IMR-90 (cell line): Measurements from ENCODE around the gene CASP9. TPM values are rescaled to one million over a fixed set of nuclear protein-coding genes. Genes with fewer than 3 reads are reported as not detected.

Source experiments
- ATAC-seq: fragments of 200-7000 bp; cut with Tn5 transposase; 2 replicates; pipeline ENCODE4 v1.9.1; 2020; ENCODE audit warnings: low read depth, mild to moderate bottlenecking, moderate library complexity
- BruUV-seq: library from RNA; stranded (reverse); fragments of 400-500 nt; replicated peaks from 2 replicates; lab custom pipeline; 2021; lab: Mats Ljungman, UMichigan
- CTCF ChIA-PET: fragments of 300-600 bp; formaldehyde crosslinking; extraction: SDS; loops from one replicate; lab custom pipeline; 2021; ENCODE audit warnings: antibody characterized with exemption; lab: Yijun Ruan, JAX
- POLR2A ChIA-PET: fragments of 300-600 bp; sonication (Branson Sonifier 250); formaldehyde crosslinking; loops from one replicate; lab custom pipeline; 2022; ENCODE audit warnings: antibody characterized with exemption; ENCODE audit not compliant: unreplicated experiment; lab: Charles Lee
- DNase-seq: peaks from one replicate; pipeline ENCODE4 v3.0.0; 2013
- H2AFZ ChIP-seq: replicated peaks from 2 replicates; pipeline ENCODE3; 2013; ENCODE audit warnings: low read length, mild to moderate bottlenecking; ENCODE audit not compliant: poor library complexity
- H2AK5ac ChIP-seq: 2 replicates; pipeline ENCODE4 v1.6.1; 2013; ENCODE audit warnings: low read depth, low read length, inconsistent platforms
- H2AK9ac ChIP-seq: replicated peaks from 2 replicates; pipeline ENCODE3; 2013; ENCODE audit warnings: mild to moderate bottlenecking, low read depth, low read length, moderate library complexity; ENCODE audit not compliant: poor library complexity
- H2BK120ac ChIP-seq: 2 replicates; pipeline ENCODE4 v1.6.1; 2013; ENCODE audit warnings: low read depth, low read length, inconsistent platforms
- H2BK15ac ChIP-seq: 3 replicates; pipeline ENCODE4 v1.6.1; 2013; ENCODE audit warnings: low read depth, low read length, inconsistent platforms
- H2BK20ac ChIP-seq: 2 replicates; pipeline ENCODE4 v1.6.1; 2013; ENCODE audit warnings: low read depth, mild to moderate bottlenecking, inconsistent platforms, low read length, moderate library complexity
- H2BK5ac ChIP-seq: 2 replicates; pipeline ENCODE4 v1.6.1; 2013; ENCODE audit warnings: mild to moderate bottlenecking, low read depth, low read length, inconsistent platforms; ENCODE audit not compliant: poor library complexity, severe bottlenecking
- H3K14ac ChIP-seq: replicated peaks from 2 replicates; pipeline ENCODE4 v1.6.1; 2013; ENCODE audit warnings: low read depth, low read length, inconsistent platforms
- H3K18ac ChIP-seq: 2 replicates; pipeline ENCODE4 v1.6.1; 2013; ENCODE audit warnings: low read depth, low read length, control low read depth
- H3K23ac ChIP-seq: 2 replicates; pipeline ENCODE4 v1.6.1; 2013; ENCODE audit warnings: low read depth, low read length, inconsistent platforms
- H3K27ac ChIP-seq: 2 replicates; pipeline ENCODE4 v1.5.1; 2013; ENCODE audit warnings: mild to moderate bottlenecking, control low read depth, low read length; ENCODE audit not compliant: insufficient read depth
- H3K27me3 ChIP-seq: 2 replicates; pipeline ENCODE4 v1.6.1; 2013; ENCODE audit warnings: low read length; ENCODE audit not compliant: control insufficient read depth, insufficient read depth
- H3K36me3 ChIP-seq: 2 replicates; pipeline ENCODE4 v1.6.1; 2013; ENCODE audit warnings: low read length, mixed read lengths; ENCODE audit not compliant: control insufficient read depth, insufficient read depth
- H3K4ac ChIP-seq: 2 replicates; pipeline ENCODE4 v1.6.1; 2013; ENCODE audit warnings: low read depth, low read length, inconsistent platforms
- H3K4me1 ChIP-seq: 2 replicates; pipeline ENCODE4 v1.6.1; 2013; ENCODE audit warnings: low read length, mixed read lengths; ENCODE audit not compliant: control insufficient read depth, insufficient read depth
- H3K4me2 ChIP-seq: 2 replicates; pipeline ENCODE4 v1.6.1; 2013; ENCODE audit warnings: low read depth, mild to moderate bottlenecking, control low read depth, low read length, moderate library complexity
- H3K4me3 ChIP-seq: 2 replicates; pipeline ENCODE4 v1.5.1; 2013; ENCODE audit warnings: low read depth, mild to moderate bottlenecking, control low read depth, low read length, moderate library complexity; ENCODE audit not compliant: insufficient read depth
- H3K56ac ChIP-seq: 2 replicates; pipeline ENCODE4 v1.6.1; 2013; ENCODE audit warnings: low read length, inconsistent platforms; ENCODE audit not compliant: insufficient read depth; ENCODE audit errors: extremely low read depth
- H3K79me1 ChIP-seq, 2 experiments: 2 replicates each; pipeline ENCODE4 v1.6.1; 2013; ENCODE audit warnings: low read length in 2 of 2, inconsistent platforms in 1 of 2, low read depth in 1 of 2
- H3K9ac ChIP-seq: 2 replicates; pipeline ENCODE4 v1.6.1; 2013; ENCODE audit warnings: low read depth, low read length, control low read depth
- H3K9me1 ChIP-seq: 2 replicates; pipeline ENCODE4 v1.6.1; 2013; ENCODE audit warnings: low read length, inconsistent platforms; ENCODE audit not compliant: insufficient read depth
- H3K9me3 ChIP-seq: 2 replicates; pipeline ENCODE4 v1.6.1; 2013; ENCODE audit warnings: low read length; ENCODE audit not compliant: control insufficient read depth, insufficient read depth
- H4K20me1 ChIP-seq: 2 replicates; pipeline ENCODE4 v1.6.1; 2013; ENCODE audit warnings: low read length, inconsistent platforms; ENCODE audit not compliant: insufficient read depth
- H4K5ac ChIP-seq: 2 replicates; pipeline ENCODE4 v1.6.1; 2013; ENCODE audit warnings: mild to moderate bottlenecking, low read depth, low read length, control low read depth
- H4K8ac ChIP-seq, 2 experiments: 2 replicates each; pipeline ENCODE4 v1.6.1; 2013; ENCODE audit warnings: low read depth in 2 of 2, low read length in 2 of 2, control low read depth in 1 of 2, inconsistent platforms in 1 of 2
- H4K91ac ChIP-seq: 2 replicates; pipeline ENCODE4 v1.6.1; 2013; ENCODE audit warnings: low read depth, low read length, inconsistent platforms; ENCODE audit not compliant: insufficient read depth
- BHLHE40 ChIP-seq: fragments of 150-350 bp; IDR thresholded peaks from 2 replicates; pipeline ENCODE4 v1.6.1; 2016; ENCODE audit warnings: mild to moderate bottlenecking, low read depth, low read length
- CEBPB ChIP-seq: IDR thresholded peaks from 2 replicates; pipeline ENCODE4 v1.6.1; 2012; ENCODE audit warnings: low read depth, low read length, improper control_type of control experiment
- CHD1 ChIP-seq: IDR thresholded peaks from 2 replicates; pipeline ENCODE4 v1.6.1; 2012; ENCODE audit warnings: low read depth, low read length, improper control_type of control experiment
- CTCF ChIP-seq: conservative IDR thresholded peaks from 2 replicates; pipeline ENCODE4 v1.5.1; 2012; ENCODE audit warnings: mild to moderate bottlenecking, low read depth, low read length, improper control_type of control experiment
- MAZ ChIP-seq: IDR thresholded peaks from 2 replicates; pipeline ENCODE4 v1.6.1; 2012; ENCODE audit warnings: low read depth, mild to moderate bottlenecking, low read length, improper control_type of control experiment, moderate library complexity, borderline replicate concordance
- MXI1 ChIP-seq: IDR thresholded peaks from 2 replicates; pipeline ENCODE4 v1.6.1; 2012; ENCODE audit warnings: low read depth, mild to moderate bottlenecking, low read length, moderate library complexity, borderline replicate concordance
- NFE2L2 ChIP-seq: fragments of 150-350 bp; IDR thresholded peaks from 2 replicates; pipeline ENCODE4 v1.6.1; 2016; ENCODE audit warnings: low read depth, mild to moderate bottlenecking, low read length
- POLR2A ChIP-seq: IDR thresholded peaks from 2 replicates; pipeline ENCODE4 v1.6.1; 2012; ENCODE audit warnings: mild to moderate bottlenecking, low read depth, low read length
- RFX5 ChIP-seq: IDR thresholded peaks from 2 replicates; pipeline ENCODE4 v1.8.0; 2012; ENCODE audit warnings: low read depth, mild to moderate bottlenecking, low read length, moderate library complexity
- SMC3 ChIP-seq: fragments of 150-350 bp; IDR thresholded peaks from 2 replicates; pipeline ENCODE4 v1.6.1; 2016; ENCODE audit warnings: low read depth, mild to moderate bottlenecking, antibody characterized with exemption, low read length, moderate library complexity
- WGBS, 2 experiments: methylation state at CpG; one replicate each; pipeline versions ENCODE4 v1.1.5 to v1.1.7; 2013; ENCODE audit warnings: missing lambda C conversion rate in 2 of 2; ENCODE audit not compliant: insufficient read length in 1 of 2; ENCODE audit errors: extremely low coverage in 2 of 2; 5-methylcytosine and 5-hydroxymethylcytosine counted together
- dilution Hi-C: fragments of 300-500 bp; cut with HindIII; formaldehyde crosslinking; loops from one replicate; pipeline ENCODE4 v1.14.3; 2018; ENCODE audit warnings: low sequenced_read_pairs; ENCODE audit not compliant: unreplicated experiment
- in situ Hi-C: fragments of 300-500 bp; cut with MboI; formaldehyde crosslinking; loops from 3 replicates; pipeline ENCODE4 v1.14.3; 2019; ENCODE audit warnings: low sequenced_read_pairs, inconsistent platforms, mixed read lengths
- intact Hi-C: fragments of 100-400 bp; cut with micrococcal nuclease; formaldehyde crosslinking; loops from 2 replicates; pipeline ENCODE4 v1.10.0; 2022
- polyA plus RNA-seq, 3 experiments: library from polyadenylated mRNA; depleted of rRNA; stranded (reverse); fragments of >200 nt; gene quantifications; 2 replicates each; pipeline ENCODE4 v1.2.3, GENCODE V29; 2012; ENCODE audit warnings: low replicate concordance in 1 of 3
- total RNA-seq: library from RNA; depleted of rRNA; stranded (reverse); fragments of >200 nt; gene quantifications from 2 replicates; pipeline ENCODE4 v1.2.3, GENCODE V29; 2012
- TF ChIP-seq, protein P1 (sequence below): fragments of 150-350 bp; IDR thresholded peaks from 2 replicates; pipeline ENCODE4 v1.6.1; 2016; ENCODE audit warnings: low read depth, mild to moderate bottlenecking, low read length, moderate library complexity, borderline replicate concordance

Gene CASP9
- total and polyA plus RNA-seq, 2 of the 4 experiments (the other 2 are of a cell fraction): 7.0 to 8.3 TPM

- TF ChIP-seq RFX5 (no peak), MAZ (no peak)
Measured at GRCh38 chr1:15500184-15501178, 23.5 kb downstream of the CASP9 start (continued).

DNA sequence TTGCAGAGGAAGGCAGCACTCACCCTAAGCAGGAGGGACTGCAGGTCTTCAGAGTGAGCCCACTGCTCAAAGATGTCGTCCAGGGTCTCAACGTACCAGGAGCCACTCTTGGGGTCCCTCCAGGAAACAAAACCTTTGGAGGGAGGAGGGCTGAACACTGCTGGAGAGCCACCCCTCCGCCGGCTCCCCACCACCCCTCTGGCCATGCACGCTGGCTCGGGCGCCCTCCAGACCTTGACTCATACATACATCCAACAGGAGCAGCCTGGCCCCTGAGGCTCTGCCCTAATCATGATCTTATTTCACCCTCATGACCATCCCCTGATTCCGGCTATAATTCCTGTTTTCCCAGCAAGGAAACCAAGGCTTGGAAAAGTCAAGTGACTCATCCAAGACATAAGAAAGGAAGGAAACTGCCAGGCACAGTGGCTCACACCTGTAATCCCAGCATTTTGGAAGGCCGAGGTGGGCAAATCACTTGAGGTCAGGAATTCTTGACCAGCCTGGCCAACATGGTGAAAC is 30.1 kb downstream of the CASP9 start:
- Histone ChIP-seq H3K4me2 (no peak overlapping the region), H3K14ac (no peak overlapping the region), H4K5ac (no peak overlapping the region), H3K4me3 (no peak overlapping the region), H3K18ac (no peak overlapping the region), H2BK15ac (no peak overlapping the region), H3K56ac (no peak overlapping the region), H3K27ac (no peak overlapping the region), H3K36me3 (peaks cover 11% of the 10 kb centered on the region), H2AK9ac (no peak overlapping the region), H2AK5ac (no peak overlapping the region), H3K9me1 (no peaks in the 10 kb centered on the region), H3K79me1 (no peaks in the 10 kb centered on the region), H2AFZ (no peak overlapping the region), H2BK20ac (no peak overlapping the region), H3K9me3 (no peaks in the 10 kb centered on the region), H2BK5ac (no peak overlapping the region), H4K8ac (no peak overlapping the region), H3K23ac (no peak overlapping the region), H3K4me1 (no peaks in the 10 kb centered on the region), H4K20me1 (no peaks in the 10 kb centered on the region), H4K91ac (no peak overlapping the region), H3K4ac (no peak overlapping the region), H3K27me3 (no peaks in the 10 kb centered on the region), H3K9ac (no peak overlapping the region), H2BK120ac (no peak overlapping the region)
- dilution Hi-C loops (no loop called here), in situ Hi-C loops (no loop called here), intact Hi-C loops (no loop called here)
- BruUV-seq: no TSS peak
- ChIA-PET POLR2A (no interaction called here), CTCF (no interaction called here)
- WGBS, 2 experiments: 100% methylated on average over 1 of the region's 9 CpGs; no CpG with 5 or more reads in 1 of the 2 experiments
- ATAC-seq (no peak), DNase-seq (no peak)
- TF ChIP-seq BHLHE40 (no peak), POLR2A (no peak), CTCF (no peak), RFX5 (no peak), SMC3 (no peak), CHD1 (no peak), MXI1 (no peak), NFE2L2 (no peak), CEBPB (no peak)
- TF ChIP-seq, protein P1, sequence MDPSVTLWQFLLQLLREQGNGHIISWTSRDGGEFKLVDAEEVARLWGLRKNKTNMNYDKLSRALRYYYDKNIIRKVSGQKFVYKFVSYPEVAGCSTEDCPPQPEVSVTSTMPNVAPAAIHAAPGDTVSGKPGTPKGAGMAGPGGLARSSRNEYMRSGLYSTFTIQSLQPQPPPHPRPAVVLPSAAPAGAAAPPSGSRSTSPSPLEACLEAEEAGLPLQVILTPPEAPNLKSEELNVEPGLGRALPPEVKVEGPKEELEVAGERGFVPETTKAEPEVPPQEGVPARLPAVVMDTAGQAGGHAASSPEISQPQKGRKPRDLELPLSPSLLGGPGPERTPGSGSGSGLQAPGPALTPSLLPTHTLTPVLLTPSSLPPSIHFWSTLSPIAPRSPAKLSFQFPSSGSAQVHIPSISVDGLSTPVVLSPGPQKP: no peak
